Stomach smooth muscle (tissue), 2 donors: Measurements from ENCODE around the gene KIF1A.

Experiments
- H3K27ac ChIP-seq: one replicate; pipeline ENCODE4 v1.7.0; 2013; ENCODE audit warnings: mild to moderate bottlenecking, low read length, inconsistent platforms
- H3K27me3 ChIP-seq, 2 donors: one replicate each; pipeline ENCODE4 v1.7.0; 2013; ENCODE audit warnings: low read length in 2 of 2; ENCODE audit not compliant: insufficient read depth in 2 of 2, control insufficient read depth in 1 of 2
- H3K36me3 ChIP-seq, 2 donors: one replicate each; pipeline ENCODE4 v1.7.0; 2013; ENCODE audit warnings: low read length in 2 of 2; ENCODE audit not compliant: control insufficient read depth in 2 of 2, insufficient read depth in 2 of 2
- H3K4me1 ChIP-seq: one replicate; pipeline ENCODE4 v1.7.0; 2013; ENCODE audit warnings: low read length; ENCODE audit not compliant: control insufficient read depth, insufficient read depth
- H3K4me3 ChIP-seq, 2 donors: one replicate each; pipeline ENCODE4 v1.7.0; 2013; ENCODE audit warnings: low read length in 2 of 2
- H3K9ac ChIP-seq, 2 donors: one replicate each; pipeline ENCODE4 v1.7.0; 2013; ENCODE audit warnings: low read length in 2 of 2, mild to moderate bottlenecking in 1 of 2
- H3K9me3 ChIP-seq, 2 donors: one replicate each; pipeline ENCODE4 v1.7.0; 2013; ENCODE audit warnings: low read length in 2 of 2; ENCODE audit not compliant: control insufficient read depth in 2 of 2
- donor health status: healthy.
- donor health status: Pancreatic carcinoma.

KIF1A gene

DNA sequence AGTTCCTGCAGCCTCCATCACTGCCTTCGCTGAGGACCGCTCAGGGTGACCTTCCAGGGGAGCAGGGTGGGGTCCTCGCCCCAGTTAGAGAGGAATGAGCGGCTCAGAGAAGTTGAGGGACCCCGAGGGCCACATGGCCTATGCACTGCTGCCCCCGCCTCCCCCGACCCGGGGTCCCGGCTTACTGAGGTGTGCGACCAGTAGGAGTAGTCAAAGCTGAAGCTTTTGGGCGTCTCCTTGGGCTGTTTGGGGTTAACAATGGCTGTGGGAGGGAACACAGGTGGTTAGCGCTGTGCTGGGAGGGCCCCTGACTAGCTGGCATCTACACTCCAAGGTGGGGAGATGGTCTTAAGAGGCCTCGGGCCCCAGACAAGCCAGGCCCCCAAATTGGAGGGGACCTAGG, 31.0 kb downstream of the KIF1A start:
- H3K4me3 ChIP-seq: no peak overlapping the region
- H3K36me3 ChIP-seq: no peaks in the 10 kb centered on the region
- no peaks in the 10 kb centered on the region for H3K4me1 ChIP-seq
- H3K27ac ChIP-seq: no peak overlapping the region
- H3K9me3 ChIP-seq: no peaks in the 10 kb centered on the region
- peaks cover 5 to 6% of the 10 kb centered on the region in 2 donors for H3K27me3 ChIP-seq
- H3K9ac ChIP-seq: no peak overlapping the region

DNA sequence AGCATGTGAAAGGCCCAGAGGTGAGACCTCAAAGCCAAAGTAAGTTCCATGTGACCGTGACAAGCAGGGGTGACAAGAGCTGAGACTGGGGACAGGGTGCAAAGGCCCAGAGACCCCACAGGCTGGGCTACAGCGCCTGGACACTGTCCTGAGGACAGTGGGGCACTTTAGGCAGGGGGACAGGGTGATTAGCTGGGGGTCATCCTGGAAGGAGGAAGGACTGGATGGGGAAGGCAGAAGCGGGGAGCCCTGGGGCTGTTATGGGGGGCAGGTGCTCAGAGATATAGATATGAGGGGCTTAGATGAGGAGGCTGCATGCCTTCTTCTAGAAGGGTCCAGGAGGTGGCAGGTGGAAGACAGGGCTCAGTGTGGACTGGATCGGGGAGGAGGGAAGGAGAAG, 31.5 kb downstream of the KIF1A start:
- Histone ChIP-seq H3K9me3 (no peaks in the 10 kb centered on the region), H3K4me1 (no peaks in the 10 kb centered on the region), H3K36me3 (no peaks in the 10 kb centered on the region), H3K4me3 (no peak overlapping the region), H3K27ac (no peak overlapping the region), H3K9ac (no peak overlapping the region), H3K27me3 (peaks cover 5 to 8% of the 10 kb centered on the region in 2 donors)

GRCh38 chr2:240787521-240788472, 32.2 kb downstream of the KIF1A start:
- no peak overlapping the region for H3K9ac ChIP-seq
- no peak overlapping the region for H3K27ac ChIP-seq
- no peaks in the 10 kb centered on the region for H3K36me3 ChIP-seq
- H3K9me3 ChIP-seq: no peaks in the 10 kb centered on the region
- no peak overlapping the region for H3K4me3 ChIP-seq
- no peaks in the 10 kb centered on the region for H3K4me1 ChIP-seq
- peaks cover 6 to 12% of the 10 kb centered on the region in 2 donors for H3K27me3 ChIP-seq

- no peaks in the 10 kb centered on the region for H3K4me1 ChIP-seq
- H3K4me3 ChIP-seq: no peak overlapping the region
- H3K27ac ChIP-seq: no peak overlapping the region
- no peaks in the 10 kb centered on the region for H3K9me3 ChIP-seq
- no peak overlapping the region for H3K9ac ChIP-seq
- H3K36me3 ChIP-seq: no peaks in the 10 kb centered on the region
- peaks cover 8 to 15% of the 10 kb centered on the region in 2 donors for H3K27me3 ChIP-seq
These were observed 33.1 kb downstream of the KIF1A start for GRCh38 chr2:240786871-240787311.

DNA sequence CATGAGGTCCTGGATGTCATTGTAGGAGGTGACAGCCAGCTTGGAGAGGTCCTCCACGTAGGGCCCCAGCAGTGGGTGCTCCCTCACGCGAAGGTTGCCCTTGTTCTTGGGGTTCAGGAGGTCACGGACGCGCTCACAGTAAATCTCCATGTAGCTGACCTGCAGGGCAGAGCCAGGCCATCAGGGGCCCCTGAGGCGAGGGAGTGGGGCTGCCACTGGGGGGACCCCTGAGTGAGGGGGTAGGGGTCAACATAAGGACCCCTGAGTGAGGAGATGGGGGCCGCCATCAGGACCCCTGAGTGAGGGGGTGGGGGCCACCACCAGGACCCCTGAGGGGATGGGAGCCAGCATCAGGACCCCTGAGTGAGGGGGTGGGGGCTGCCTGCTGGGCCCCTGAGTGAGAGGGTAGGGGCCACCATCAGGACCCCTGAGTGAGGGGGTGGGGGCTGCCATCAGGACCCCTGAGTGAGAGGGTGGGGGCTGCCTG, 33.6 kb downstream of the KIF1A start:
- Histone ChIP-seq H3K9ac (no peak overlapping the region), H3K4me3 (no peak overlapping the region)

GRCh38 chr2:240785424-240786335, 34.3 kb downstream of the KIF1A start:
- no peak overlapping the region for H3K9ac ChIP-seq
- peaks cover 8 to 18% of the 10 kb centered on the region in 2 donors for H3K27me3 ChIP-seq
- H3K4me3 ChIP-seq: no peak overlapping the region
- no peaks in the 10 kb centered on the region for H3K36me3 ChIP-seq
- H3K9me3 ChIP-seq: no peaks in the 10 kb centered on the region
- no peaks in the 10 kb centered on the region for H3K4me1 ChIP-seq
- H3K27ac ChIP-seq: no peak overlapping the region

More for the DNA sequence above, 33.6 kb downstream of the KIF1A start:
- H3K4me1 ChIP-seq: no peaks in the 10 kb centered on the region
- peaks cover 8 to 18% of the 10 kb centered on the region in 2 donors for H3K27me3 ChIP-seq
- no peaks in the 10 kb centered on the region for H3K36me3 ChIP-seq
- H3K9me3 ChIP-seq: no peaks in the 10 kb centered on the region
- no peak overlapping the region for H3K27ac ChIP-seq

DNA sequence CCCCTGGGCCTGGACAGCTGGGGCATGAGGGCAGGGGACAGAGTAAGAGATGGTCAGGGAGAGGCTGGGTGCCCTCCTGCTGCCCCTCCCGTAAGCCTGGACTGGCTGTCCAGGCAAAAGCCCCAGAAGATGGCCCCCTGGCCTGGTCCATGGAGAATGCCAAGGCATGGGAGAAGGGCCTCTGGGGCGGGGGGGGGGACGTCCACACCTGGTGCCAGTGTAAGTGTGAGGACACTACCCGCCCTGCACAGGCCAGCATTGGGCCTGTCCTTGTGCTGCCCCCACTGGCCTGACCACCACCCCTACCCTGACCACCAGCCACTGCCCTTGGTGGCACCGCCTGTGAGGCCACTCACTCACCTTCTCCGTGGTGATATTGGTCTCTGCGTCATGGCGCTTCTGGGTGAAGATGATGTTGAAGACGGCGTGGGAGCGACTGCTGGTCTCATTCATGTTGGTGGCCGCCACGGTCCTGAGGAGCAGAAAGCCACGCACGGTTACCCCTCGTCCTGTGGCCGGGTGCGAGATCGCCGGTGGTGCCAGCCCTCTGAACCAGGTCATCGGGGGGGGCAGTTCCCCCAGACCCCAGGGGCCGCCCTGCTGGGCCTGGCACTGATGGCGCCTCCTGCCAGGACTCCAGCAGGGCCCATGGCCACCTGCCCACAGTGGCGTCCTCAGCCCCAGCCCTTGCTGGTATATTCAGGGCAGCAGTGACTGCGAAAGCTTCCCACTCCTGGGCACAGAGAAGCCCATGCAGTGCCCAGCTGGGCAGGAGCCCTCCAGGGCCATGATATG, 35.2 kb downstream of the KIF1A start:
- Histone ChIP-seq H3K9me3 (no peaks in the 10 kb centered on the region), H3K4me1 (no peaks in the 10 kb centered on the region), H3K27ac (no peak overlapping the region), H3K4me3 (no peak overlapping the region), H3K36me3 (no peaks in the 10 kb centered on the region), H3K27me3 (peaks cover 10 to 24% of the 10 kb centered on the region in 2 donors), H3K9ac (no peak overlapping the region)

- peaks cover 12 to 30% of the 10 kb centered on the region in 2 donors for H3K27me3 ChIP-seq
- H3K36me3 ChIP-seq: no peaks in the 10 kb centered on the region
- no peak overlapping the region for H3K9ac ChIP-seq
These were observed 36.0 kb downstream of the KIF1A start for GRCh38 chr2:240783819-240784621.

DNA sequence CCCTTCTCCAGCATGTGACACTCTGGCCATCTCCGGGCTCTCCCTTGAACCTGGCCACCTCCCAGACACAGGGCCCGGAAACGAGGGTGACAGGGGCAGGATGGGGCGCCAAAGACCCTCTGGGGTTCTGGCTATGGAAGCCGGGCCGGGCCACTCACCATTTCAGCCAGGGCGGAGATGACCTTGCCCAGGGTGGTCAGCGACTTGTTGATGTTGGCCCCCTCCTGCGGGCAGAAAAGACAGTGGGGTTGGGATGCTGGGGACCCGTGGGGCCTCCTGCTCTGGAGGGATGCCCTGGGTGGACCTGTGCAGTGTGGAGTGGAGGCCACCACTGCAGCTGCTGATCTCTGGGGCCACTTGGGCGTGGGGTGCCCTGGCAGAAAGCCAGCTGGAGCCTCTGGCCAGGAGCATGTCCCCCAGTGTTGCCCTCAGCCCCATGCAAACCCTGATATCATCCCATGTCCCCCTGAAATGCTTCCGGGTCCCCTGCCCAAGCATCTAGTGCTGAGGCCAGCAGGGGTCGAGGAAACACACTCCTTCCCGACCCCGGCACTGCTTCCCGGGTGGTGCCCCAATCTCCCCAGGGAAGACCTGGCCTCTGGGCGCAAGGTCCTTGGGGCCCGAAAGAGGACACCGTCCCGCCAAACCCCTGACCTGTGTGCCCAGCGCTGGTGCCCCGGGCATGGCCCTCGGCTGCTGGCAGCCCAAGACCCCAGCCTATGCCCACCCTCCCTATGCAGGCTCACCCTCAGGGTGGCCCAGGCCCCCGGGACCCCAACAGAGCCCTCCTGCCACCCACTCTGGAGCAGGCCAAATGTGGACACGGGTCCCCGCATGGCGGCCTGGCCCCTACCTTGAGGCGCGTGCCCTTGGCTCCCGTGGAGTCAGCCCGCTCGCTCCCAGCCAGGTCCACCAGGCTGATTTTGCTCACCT, 36.9 kb downstream of the KIF1A start:
- Histone ChIP-seq H3K9me3 (no peaks in the 10 kb centered on the region), H3K27me3 (peaks cover 12 to 30% of the 10 kb centered on the region in 2 donors), H3K4me3 (no peak overlapping the region), H3K27ac (no peak overlapping the region), H3K4me1 (no peaks in the 10 kb centered on the region), H3K36me3 (no peaks in the 10 kb centered on the region), H3K9ac (no peak overlapping the region)

More at GRCh38 chr2:240783819-240784621, 36.0 kb downstream of the KIF1A start:
- Histone ChIP-seq H3K4me1 (no peaks in the 10 kb centered on the region), H3K27ac (no peak overlapping the region), H3K9me3 (no peaks in the 10 kb centered on the region), H3K4me3 (no peak overlapping the region)
